Stimulated activated CD4-positive, alpha-beta T cell treated with anti-CD3 and anti-CD28 coated beads, Interleukin-15, amount 100 ng/mL, for 48 hours (primary cell): Measurements from ENCODE around the gene FLNB.

Experiments
- DNase-seq, 2 donors: peaks; one replicate each; pipeline ENCODE4 v3.0.0-alpha.2; 2020; ENCODE audit warnings: low read depth in 2 of 2

FLNB gene, protein sequence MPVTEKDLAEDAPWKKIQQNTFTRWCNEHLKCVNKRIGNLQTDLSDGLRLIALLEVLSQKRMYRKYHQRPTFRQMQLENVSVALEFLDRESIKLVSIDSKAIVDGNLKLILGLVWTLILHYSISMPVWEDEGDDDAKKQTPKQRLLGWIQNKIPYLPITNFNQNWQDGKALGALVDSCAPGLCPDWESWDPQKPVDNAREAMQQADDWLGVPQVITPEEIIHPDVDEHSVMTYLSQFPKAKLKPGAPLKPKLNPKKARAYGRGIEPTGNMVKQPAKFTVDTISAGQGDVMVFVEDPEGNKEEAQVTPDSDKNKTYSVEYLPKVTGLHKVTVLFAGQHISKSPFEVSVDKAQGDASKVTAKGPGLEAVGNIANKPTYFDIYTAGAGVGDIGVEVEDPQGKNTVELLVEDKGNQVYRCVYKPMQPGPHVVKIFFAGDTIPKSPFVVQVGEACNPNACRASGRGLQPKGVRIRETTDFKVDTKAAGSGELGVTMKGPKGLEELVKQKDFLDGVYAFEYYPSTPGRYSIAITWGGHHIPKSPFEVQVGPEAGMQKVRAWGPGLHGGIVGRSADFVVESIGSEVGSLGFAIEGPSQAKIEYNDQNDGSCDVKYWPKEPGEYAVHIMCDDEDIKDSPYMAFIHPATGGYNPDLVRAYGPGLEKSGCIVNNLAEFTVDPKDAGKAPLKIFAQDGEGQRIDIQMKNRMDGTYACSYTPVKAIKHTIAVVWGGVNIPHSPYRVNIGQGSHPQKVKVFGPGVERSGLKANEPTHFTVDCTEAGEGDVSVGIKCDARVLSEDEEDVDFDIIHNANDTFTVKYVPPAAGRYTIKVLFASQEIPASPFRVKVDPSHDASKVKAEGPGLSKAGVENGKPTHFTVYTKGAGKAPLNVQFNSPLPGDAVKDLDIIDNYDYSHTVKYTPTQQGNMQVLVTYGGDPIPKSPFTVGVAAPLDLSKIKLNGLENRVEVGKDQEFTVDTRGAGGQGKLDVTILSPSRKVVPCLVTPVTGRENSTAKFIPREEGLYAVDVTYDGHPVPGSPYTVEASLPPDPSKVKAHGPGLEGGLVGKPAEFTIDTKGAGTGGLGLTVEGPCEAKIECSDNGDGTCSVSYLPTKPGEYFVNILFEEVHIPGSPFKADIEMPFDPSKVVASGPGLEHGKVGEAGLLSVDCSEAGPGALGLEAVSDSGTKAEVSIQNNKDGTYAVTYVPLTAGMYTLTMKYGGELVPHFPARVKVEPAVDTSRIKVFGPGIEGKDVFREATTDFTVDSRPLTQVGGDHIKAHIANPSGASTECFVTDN (N-terminal part only)

GRCh38 chr3:58008141-58009025 lies at the start of gene FLNB:
TSS of gene FLNB (plus strand) at chr3:58008422. CDS start at chr3:58008565, 143 bp downstream.
- DNase-seq: peak; percentile 60 to 73

DNA sequence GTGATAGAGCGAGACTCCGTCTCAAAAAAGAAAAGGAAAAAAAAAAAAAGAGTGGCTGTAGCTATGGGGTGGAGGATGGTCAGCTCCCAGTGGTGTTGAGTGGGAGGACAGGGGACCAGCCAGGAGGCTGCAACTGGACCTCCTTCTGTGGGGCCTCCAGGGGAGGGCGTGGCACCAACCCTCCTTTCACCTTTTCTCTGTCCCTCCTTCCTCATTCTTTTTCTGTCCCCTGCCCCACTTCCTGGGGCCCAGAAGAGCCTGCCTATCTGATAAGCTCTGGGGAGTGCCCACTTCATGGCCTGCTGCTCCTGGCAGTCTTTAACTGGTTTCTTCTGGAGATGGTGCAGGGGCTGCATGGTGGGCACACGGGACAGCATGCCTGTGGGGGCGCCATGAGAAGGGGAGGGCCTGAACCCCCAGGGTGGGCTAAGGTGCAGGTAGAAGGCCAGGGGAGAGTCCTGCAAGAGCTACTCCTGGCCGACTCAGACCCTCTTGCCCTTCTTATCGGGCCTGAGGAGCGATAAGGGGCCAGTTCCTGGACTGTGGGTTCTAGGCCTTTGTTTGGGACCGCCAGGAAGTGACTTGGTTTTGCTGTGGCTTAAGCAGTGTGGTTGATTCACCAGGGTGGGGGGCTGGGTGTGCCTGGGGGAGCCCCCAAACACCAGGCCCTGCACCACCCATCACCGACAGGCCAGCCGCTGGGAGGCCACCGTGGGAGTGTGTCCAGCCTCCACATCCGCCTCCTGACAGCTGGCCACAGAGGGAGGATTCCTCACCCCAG lies 49.4 kb upstream of the FLNB start:
- no peak for DNase-seq

GRCh38 chr3:57959423-57960173 lies 48.6 kb upstream of the FLNB start:
- DNase-seq: no peak

- no peak for DNase-seq
Observed at GRCh38 chr3:57960174-57960505, 48.1 kb upstream of the FLNB start.

- DNase-seq: no peak
Observed at GRCh38 chr3:57961177-57961827, 46.9 kb upstream of the FLNB start.

DNA sequence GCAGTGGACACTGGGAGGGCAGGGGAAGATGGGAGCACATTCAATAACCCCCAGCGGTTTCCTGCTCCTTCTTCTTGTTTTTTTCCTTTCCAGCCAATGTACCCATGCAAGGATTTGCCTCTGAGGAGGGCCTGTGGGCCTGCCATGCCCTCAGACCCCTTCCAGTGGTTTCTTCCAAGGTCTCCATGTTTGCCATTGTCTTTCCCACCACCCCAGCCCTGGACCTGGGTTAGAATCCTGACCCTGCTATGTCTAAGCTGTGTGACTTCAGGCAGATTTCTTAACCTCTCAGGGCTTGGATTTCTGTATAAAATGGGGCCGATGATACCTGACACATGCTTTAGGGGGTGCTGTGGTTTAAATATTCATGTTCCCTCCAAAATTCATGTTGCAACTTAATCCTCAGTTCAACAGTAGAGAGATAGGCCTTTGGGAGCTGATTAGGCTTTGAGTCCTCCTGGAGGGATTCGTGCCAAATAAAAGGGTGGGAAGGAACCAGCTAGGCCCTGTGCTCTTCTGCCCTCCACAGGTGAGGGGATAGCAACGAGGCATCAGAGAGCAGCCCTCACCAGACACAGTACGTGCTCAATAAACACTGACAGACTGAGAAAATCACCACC lies 46.3 kb upstream of the FLNB start:
- DNase-seq: no peak

GRCh38 chr3:57962448-57962834 lies 45.8 kb upstream of the FLNB start:
- no peak for DNase-seq

DNA sequence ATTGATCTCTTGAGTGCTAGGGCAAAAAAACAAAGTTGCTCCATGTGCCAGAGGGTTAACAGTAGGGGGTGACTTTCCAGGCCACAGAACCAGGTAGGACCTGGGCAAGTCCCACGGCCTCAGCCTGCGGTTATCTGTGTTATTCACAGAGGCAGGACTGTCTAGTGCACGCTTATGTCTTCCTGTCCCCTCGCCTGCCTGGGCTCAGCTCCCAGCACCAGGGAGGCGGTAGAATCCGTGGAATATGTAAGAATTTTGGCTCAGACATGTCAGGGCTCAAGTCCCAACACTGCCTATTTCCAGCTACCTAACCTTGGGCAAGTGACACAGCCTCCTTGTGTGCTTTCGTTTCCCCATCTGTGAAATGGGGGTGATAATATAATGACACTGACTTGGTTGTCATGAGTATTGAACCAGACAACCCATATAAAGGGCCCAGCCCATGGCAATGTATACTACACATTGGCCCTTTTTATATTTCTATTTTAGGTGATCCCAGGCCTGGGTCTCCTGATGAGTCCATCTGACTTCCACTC lies 44.3 kb upstream of the FLNB start:
- DNase-seq: no peak

DNA sequence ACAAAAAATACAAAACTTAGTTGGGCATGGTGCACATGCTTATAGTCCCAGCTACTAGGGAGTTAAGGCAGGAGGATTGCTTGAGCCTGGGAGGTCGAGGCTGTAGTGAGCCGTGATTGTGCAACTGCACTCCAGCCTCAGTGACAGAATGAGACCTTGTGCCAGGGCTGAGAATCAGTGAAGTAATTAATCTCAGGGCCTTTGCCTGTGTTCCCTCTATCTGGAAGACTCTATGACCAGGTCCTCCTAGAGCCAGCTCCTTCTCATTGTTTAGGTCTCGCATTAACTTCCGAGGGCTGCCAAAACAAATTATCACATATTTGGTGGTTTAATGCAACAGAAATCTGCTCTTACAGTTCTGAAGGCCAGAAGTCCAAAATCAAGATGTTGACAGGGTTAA lies 41.4 kb upstream of the FLNB start:
- no peak for DNase-seq

GRCh38 chr3:57967590-57967989 lies 40.6 kb upstream of the FLNB start:
- DNase-seq: no peak

- DNase-seq: no peak
Observed at GRCh38 chr3:57968501-57968900, 39.7 kb upstream of the FLNB start.

DNA sequence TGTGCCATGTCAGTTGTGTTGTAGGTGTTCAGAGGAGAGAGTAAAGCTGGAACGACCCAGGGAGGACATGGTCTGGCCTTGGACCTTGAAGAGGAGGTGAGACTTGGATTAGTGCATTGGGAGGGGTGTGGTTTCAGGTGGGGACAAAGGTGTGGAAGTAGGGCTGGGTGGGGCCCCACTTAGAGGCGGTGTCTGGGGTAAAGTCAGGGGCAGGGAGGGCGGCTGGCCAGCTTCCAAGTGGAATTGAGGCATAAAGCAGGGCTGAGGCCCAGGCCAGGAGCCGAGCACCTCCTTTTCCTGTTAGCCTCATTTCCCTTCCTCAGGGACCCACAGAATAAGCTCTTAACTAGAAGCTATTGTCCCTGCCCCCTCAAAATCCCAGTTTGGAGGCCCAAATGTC lies 36.2 kb upstream of the FLNB start:
- no peak for DNase-seq

- DNase-seq: no peak
Observed at GRCh38 chr3:57972531-57973111, 35.6 kb upstream of the FLNB start.

- DNase-seq: no peak
Observed at GRCh38 chr3:57973715-57974477, 34.3 kb upstream of the FLNB start.

- no peak for DNase-seq
Observed at GRCh38 chr3:57974796-57975388, 33.3 kb upstream of the FLNB start.

- no peak for DNase-seq
Observed at GRCh38 chr3:57977818-57978235, 30.4 kb upstream of the FLNB start.

- no peak for DNase-seq
Observed at GRCh38 chr3:57978316-57978715, 29.9 kb upstream of the FLNB start.
